ENCODE data around the gene RAD51B.

RAD51B gene

DNA sequence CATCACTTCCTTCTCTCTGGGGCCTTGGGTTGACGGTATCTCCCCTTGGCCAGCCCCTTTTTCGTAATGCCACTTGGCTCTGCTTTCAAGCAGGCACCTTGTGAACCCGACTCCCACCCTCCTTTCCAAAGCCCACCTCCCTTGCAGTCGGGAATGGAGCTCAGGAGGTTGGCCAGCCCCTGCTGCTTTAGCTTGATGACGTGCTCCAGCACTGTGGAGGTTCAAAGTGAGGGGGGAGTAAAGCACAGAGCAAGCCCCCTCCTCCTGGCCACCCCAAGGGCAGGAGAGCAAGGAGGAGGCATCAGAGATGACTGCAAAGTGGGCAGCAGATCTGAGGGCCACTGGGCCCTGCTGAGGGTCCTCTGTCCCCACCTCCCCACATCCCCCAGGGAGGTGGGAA is 869.9 kb downstream of the RAD51B start:
- H3K4me3 ChIP-seq (ENCODE audit: low read length) = no peak overlapping the region
- no peak for DNase-seq (ENCODE audit: low read depth)
- TF ChIP-seq, protein P1, sequence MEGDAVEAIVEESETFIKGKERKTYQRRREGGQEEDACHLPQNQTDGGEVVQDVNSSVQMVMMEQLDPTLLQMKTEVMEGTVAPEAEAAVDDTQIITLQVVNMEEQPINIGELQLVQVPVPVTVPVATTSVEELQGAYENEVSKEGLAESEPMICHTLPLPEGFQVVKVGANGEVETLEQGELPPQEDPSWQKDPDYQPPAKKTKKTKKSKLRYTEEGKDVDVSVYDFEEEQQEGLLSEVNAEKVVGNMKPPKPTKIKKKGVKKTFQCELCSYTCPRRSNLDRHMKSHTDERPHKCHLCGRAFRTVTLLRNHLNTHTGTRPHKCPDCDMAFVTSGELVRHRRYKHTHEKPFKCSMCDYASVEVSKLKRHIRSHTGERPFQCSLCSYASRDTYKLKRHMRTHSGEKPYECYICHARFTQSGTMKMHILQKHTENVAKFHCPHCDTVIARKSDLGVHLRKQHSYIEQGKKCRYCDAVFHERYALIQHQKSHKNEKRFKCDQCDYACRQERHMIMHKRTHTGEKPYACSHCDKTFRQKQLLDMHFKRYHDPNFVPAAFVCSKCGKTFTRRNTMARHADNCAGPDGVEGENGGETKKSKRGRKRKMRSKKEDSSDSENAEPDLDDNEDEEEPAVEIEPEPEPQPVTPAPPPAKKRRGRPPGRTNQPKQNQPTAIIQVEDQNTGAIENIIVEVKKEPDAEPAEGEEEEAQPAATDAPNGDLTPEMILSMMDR (conservative IDR thresholded peaks at IDR 0.05; ENCODE audit: low read depth, low read length) = no peak

DNA sequence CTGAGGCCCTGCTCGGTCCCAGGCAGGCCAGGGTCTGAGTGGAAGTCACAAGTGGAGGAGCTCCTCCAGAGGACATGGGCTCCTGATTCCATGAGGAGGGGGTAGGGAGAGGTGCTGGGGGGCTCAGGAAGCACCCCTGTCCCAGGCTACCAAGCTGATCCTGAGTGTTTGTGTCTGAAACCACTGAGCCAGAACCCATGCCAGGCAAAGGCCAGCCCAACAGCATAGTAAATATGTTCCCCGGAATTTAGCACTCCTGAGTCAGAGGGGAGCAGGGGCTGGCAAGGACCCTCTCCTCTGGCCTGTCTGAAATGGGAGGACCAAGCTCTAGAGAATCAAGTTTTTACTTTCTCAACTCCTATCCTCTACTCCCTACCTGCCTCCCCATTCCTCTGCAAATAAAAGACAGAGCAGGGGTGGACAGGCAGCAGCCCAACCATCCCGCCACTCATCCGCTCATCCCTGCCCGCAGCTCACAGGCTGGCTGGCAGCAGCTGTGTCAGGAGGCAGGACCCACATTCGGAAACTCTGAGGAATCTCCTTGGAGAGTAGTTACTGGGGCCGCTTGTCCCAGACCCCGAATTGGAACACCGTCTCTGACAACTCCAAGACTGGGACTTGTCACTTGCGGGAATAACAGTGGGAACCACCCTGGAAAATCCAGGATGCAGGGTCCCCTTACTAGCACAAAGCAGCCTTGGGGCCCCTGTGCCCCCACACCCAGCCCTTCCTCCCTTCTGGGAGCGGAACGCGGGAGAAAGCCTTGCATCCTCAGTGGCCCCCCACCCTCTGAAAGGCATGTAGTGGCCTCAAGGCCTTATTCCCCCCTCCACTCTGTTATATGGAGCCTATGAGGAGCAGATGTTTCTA is 870.7 kb downstream of the RAD51B start:
- H3K4me3 ChIP-seq (ENCODE audit: low read length) = no peak overlapping the region
- DNase-seq (ENCODE audit: low read depth) = no peak
- TF ChIP-seq, protein P1 (conservative IDR thresholded peaks at IDR 0.05; ENCODE audit: low read depth, low read length) = no peak

DNA sequence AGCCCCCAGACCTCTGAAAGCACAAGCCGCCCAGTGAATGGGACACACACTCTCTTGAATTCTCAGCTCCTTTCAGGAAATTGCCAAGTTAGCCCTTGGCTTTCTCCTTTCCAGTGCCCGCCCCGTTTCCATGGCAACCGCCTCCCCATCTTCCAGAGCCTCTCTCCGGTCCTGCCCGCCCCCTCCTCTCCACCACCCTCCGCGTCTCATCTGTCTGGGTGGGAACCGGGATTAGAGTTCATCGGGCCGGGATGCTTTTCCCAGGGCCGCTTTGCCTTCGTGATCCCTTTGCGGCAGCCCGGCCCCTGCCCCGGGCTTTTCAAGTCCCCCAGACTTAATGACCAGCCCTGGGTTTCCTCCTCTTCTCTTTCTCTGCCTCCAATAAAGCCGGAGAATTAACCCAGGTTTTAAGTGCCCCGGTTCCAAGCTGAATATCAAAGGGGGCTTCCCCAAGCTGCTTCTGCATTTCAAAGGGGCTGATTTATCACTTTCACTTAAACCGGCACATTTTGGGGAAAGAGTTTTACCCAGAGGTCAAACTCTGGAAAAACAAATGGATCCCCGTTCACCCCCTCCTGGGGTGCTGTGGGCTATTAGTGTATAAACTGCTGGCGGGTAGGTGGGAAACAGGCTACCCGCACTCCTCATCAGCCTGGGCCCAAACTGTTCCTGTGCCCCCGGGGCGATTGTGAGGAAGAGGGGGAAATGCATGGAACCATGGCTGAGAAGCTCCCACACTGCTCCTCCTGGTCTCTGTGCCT is 871.6 kb downstream of the RAD51B start:
- TF ChIP-seq, protein P1 (conservative IDR thresholded peaks at IDR 0.05; ENCODE audit: low read depth, low read length) = no peak
- DNase-seq (ENCODE audit: low read depth) = no peak
- no peak overlapping the region for H3K4me3 ChIP-seq (ENCODE audit: low read length)

DNA sequence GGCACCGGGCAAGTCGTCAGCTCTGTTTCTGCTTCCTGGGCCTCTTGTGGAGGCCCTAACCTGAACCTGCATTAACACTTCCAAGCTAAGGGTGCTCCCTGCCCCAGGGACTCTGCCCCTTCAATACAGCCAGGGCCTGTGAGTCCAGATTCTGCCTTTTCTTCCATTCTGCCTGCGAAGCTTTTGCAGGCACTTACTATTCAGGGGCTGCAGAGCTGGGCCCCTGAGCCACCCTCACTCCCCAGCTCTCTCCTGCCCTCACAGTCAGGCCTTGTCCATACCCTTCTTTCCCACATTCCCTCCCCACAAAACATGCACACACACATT is 872.2 kb downstream of the RAD51B start:
- no peak for DNase-seq (ENCODE audit: low read depth)
- TF ChIP-seq, protein P1 (conservative IDR thresholded peaks at IDR 0.05; ENCODE audit: low read depth, low read length) = no peak
- no peak overlapping the region for H3K4me3 ChIP-seq (ENCODE audit: low read length)

DNA sequence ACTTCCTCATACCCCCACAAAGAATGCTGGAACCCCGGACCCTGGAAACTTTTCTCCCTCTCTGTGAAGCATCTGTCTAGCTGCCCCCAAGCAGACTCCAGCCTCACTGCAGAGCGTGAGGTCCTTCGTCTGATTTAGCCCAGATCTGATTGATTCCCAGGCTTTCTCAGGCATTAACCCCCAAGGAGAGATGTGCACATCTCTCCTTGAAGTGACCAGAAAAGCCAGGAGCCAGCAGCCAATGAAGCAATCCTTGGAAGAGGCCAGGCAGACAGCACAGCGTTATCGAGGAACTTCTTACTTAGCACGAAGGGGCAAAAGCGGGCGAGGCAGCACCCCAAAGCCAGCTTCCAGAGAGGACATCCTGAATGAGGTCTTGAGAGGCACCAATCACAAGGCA is 872.6 kb downstream of the RAD51B start:
- no peak for DNase-seq (ENCODE audit: low read depth)
- TF ChIP-seq, protein P1 (conservative IDR thresholded peaks at IDR 0.05; ENCODE audit: low read depth, low read length) = no peak
- H3K4me3 ChIP-seq (ENCODE audit: low read length) = no peak overlapping the region

DNA sequence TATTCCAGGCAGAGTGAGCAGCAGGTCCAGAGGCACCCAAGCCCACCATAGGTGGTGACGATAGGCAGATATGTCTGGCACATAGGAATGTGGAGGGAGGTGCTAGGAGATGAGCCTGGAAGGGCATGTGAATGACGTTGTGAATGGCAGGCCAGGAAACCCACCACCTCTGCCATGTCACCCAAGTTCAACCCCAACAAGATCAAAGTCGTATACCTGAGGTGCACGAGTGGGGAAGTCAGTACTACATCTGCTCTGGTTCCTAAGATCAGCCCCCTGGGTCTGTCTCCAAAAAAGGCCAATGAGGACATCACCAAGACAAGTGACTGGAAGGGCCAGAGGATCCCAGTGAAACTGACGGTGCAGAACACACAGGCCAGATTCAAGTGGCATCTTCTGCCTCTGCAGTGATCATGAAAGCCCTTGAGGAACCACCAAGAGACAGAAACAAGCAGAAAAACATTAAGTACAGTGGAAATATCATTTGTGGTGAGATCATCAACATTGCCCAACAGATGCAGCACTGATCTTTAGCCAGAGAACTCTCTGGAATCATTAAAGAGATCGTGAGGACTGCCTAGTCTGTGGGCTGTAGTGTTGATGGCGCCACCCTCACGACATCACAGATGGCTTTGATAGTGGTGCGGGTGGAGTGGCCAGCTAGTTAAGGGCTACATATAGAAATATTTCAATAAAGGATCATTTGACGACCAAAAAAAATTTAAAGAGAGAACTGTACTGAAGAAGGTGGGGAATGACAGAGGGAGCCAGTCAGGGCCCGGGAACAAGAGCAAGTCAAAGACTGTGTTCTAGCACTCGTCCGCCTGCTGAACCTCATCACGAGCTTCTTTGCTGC is 873.6 kb downstream of the RAD51B start:
- TF ChIP-seq, protein P1 (conservative IDR thresholded peaks at IDR 0.05; ENCODE audit: low read depth, low read length) = no peak
- no peak overlapping the region for H3K4me3 ChIP-seq (ENCODE audit: low read length)
- DNase-seq (ENCODE audit: low read depth) = no peak
